Gastrocnemius medialis (tissue), 4 donors: ENCODE measurements around the gene VSIG2. TPM values are rescaled to one million over a fixed set of nuclear protein-coding genes. Genes with fewer than 3 reads are reported as not detected.

Experiments
- ATAC-seq, 2 donors: fragments of 150-250 bp; one replicate each; pipeline ENCODE4 v1.9.1; 2016
- DNase-seq, 2 donors: peaks; one replicate each; pipeline ENCODE4 v3.0.0-alpha.2; 2019
- H3K27ac ChIP-seq, 4 donors: fragments of 200-600 bp; sonication (generic); 1 replicate in 1 of 4; 2 replicates in 3 of 4; pipeline ENCODE4 v1.5.1; 2016 to 2018; ENCODE audit warnings: mild to moderate bottlenecking in 2 of 4, moderate library complexity in 1 of 4
- H3K27me3 ChIP-seq, 3 donors: fragments of 200-600 bp; sonication (generic) in 2 of 3; 1 replicate in 1 of 3; 2 replicates in 2 of 3; pipeline versions ENCODE4 v1.5.1 to v1.6.0; 2016 to 2019; ENCODE audit warnings: mild to moderate bottlenecking in 1 of 3, moderate library complexity in 1 of 3
- H3K36me3 ChIP-seq, 2 donors: fragments of 200-600 bp; sonication (generic) in 1 of 2; one replicate each; pipeline ENCODE4 v1.5.1; 2017 to 2018
- H3K4me1 ChIP-seq, 2 donors: fragments of 200-600 bp; sonication (generic) in 1 of 2; one replicate each; pipeline ENCODE4 v1.5.1; 2016 to 2017; ENCODE audit warnings: mild to moderate bottlenecking in 2 of 2
- H3K4me3 ChIP-seq, 4 donors: fragments of 200-600 bp; sonication (generic) in 3 of 4; 1 replicate in 1 of 4; 2 replicates in 3 of 4; pipeline ENCODE4 v1.5.1; 2016 to 2019; ENCODE audit warnings: mild to moderate bottlenecking in 2 of 4
- H3K9me3 ChIP-seq, 3 donors: fragments of 200-600 bp; sonication (generic) in 2 of 3; 1 replicate in 1 of 3; 2 replicates in 2 of 3; pipeline ENCODE4 v1.5.1; 2016 to 2019
- POLR2A ChIP-seq, 2 donors: fragments of 450-650 bp; IDR thresholded peaks; one replicate each; pipeline ENCODE4 v1.6.1; 2017; ENCODE audit warnings: antibody characterized with exemption in 2 of 2, mild to moderate bottlenecking in 2 of 2, moderate library complexity in 2 of 2
- in situ Hi-C, 4 donors: fragments of 200-750 bp; cut with MboI; loops; one replicate each; pipeline versions ENCODE4 v1.15.0 to v1.8.0; 2017; ENCODE audit warnings: low sequenced_read_pairs in 4 of 4
- intact Hi-C: fragments of 100-400 bp; cut with DNase I; formaldehyde crosslinking; loops from one replicate; pipeline ENCODE4 v1.15.1; 2023; ENCODE audit warnings: low total_unique reads
- total RNA-seq, 4 donors: library from RNA; depleted of rRNA; stranded (reverse); fragments of >200 nt; gene quantifications; one replicate each; pipeline versions ENCODE4 v1.1.0 to v1.2.3, GENCODE V29; 2016
- TF ChIP-seq, protein P1 (sequence below), 5 experiments: fragments of 450-650 bp in 3 of 5; fragments of 200-600 bp in 2 of 5; sonication (generic) in 2 of 5; IDR thresholded peaks in 4 of 5; conservative IDR thresholded peaks in 1 of 5; 1 replicate in 4 of 5; 2 replicates in 1 of 5; pipeline ENCODE4 v1.5.1; 2016 to 2019; ENCODE audit warnings: antibody characterized with exemption in 5 of 5, mild to moderate bottlenecking in 3 of 5, moderate library complexity in 3 of 5

The VSIG2 gene, protein sequence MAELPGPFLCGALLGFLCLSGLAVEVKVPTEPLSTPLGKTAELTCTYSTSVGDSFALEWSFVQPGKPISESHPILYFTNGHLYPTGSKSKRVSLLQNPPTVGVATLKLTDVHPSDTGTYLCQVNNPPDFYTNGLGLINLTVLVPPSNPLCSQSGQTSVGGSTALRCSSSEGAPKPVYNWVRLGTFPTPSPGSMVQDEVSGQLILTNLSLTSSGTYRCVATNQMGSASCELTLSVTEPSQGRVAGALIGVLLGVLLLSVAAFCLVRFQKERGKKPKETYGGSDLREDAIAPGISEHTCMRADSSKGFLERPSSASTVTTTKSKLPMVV
- total RNA-seq = under 1 TPM in 2 of 4 donors, not detected in 2; 0.29 to 0.46 TPM

DNA sequence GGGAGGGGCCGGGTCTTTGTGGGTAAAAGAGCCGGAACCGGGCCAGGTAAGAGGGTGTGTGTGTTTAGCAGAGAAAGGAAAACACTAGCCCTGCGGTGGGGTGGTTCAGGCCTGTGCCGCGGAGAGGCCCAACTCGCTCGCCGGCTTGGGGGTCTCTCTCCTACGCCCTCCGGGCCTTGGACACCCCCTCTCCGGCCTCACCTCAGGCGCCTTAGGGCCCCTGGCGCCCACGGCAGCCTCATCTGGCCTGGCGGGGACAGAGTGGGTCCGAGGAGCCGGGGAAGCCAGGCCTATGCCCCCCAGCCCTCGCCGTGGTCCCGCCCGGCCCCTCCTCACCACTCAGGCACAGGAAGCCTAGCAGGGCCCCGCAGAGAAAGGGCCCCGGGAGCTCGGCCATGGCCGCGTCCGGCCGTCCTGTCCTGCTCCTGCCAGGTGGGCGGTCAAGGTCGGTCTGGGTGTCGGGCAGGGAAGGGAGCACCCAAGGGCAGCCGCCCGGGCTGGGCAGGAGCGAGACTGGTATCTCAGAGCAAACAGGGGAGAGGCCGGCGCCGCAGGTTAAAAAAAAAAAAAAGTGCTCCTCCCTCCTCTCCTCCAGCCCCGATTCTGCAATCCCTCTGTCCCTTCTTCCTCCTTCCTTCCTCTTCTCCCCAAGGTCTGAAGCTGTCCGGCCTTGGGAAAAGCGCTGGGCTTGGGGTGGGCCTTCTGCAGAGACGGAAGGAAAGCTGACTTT lies at the start of gene VSIG2:
Gene VSIG2, minus strand, starts transcription at position 515 of the 730 bp plus-strand sequence. Its CDS starts 118 bp downstream, at position 397.
- ATAC-seq = no peak
- peaks cover 0 to 3% of the 10 kb centered on the region in 2 donors for H3K36me3 ChIP-seq

DNA sequence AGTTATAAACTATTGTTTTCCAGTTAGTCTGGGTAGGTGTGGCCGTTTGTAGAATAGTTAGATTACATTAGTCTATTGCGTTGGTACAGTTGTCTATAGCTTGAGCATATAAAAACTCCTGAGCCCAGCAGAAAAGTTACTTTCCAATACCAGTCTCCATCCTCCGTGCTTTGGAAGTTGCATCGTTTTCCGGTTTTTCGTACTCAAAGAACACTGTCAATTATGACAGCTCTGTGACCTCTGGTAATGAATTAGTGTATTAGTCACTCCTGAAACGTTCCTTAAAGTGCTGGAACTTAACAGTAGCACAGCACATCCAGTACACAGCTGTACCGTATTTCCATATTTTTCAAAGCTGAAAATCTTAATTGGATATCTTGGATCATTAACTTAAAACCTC lies 49.0 kb upstream of the VSIG2 start:
- in situ Hi-C loops = no loop called here
- Histone ChIP-seq H3K27ac (peak overlapping the region; percentile 87 to 99 (median 94)), H3K9me3 (no peaks in the 10 kb centered on the region), H3K27me3 (no peaks in the 10 kb centered on the region), H3K4me1 (peaks cover 26 to 28% of the 10 kb centered on the region in 2 donors), H3K4me3 (peak overlapping the region; percentile 58 to 91 (median 86)), H3K36me3 (peaks cover 0 to 9% of the 10 kb centered on the region in 2 donors)
- intact Hi-C loops = loop anchor here (2.0 to 5.0 kb wide), 4 partner anchors 36 to 179 kb away; partner anchors contain the start of genes CCDC15, ESAM and TBRG1
- ATAC-seq = peak; percentile 3 to 13
- DNase-seq = no peak
- TF ChIP-seq, protein P1, sequence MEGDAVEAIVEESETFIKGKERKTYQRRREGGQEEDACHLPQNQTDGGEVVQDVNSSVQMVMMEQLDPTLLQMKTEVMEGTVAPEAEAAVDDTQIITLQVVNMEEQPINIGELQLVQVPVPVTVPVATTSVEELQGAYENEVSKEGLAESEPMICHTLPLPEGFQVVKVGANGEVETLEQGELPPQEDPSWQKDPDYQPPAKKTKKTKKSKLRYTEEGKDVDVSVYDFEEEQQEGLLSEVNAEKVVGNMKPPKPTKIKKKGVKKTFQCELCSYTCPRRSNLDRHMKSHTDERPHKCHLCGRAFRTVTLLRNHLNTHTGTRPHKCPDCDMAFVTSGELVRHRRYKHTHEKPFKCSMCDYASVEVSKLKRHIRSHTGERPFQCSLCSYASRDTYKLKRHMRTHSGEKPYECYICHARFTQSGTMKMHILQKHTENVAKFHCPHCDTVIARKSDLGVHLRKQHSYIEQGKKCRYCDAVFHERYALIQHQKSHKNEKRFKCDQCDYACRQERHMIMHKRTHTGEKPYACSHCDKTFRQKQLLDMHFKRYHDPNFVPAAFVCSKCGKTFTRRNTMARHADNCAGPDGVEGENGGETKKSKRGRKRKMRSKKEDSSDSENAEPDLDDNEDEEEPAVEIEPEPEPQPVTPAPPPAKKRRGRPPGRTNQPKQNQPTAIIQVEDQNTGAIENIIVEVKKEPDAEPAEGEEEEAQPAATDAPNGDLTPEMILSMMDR (IDR thresholded peaks at IDR 0.05 in 4 of 5, conservative IDR thresholded peaks at IDR 0.05 in 1 of 5) = no peak
- TF ChIP-seq POLR2A (IDR thresholded peaks at IDR 0.05) = no peak

More for the DNA sequence above, at the start of gene VSIG2:
- no peaks in the 10 kb centered on the region for H3K4me1 ChIP-seq
- in situ Hi-C loops (no loop called here), intact Hi-C loops (no loop called here)
- no peak within 1 kb of the TSS for H3K27ac ChIP-seq
- H3K9me3 ChIP-seq = no peaks in the 10 kb centered on the region
- TF ChIP-seq POLR2A (IDR thresholded peaks at IDR 0.05) = no peak
- TF ChIP-seq, protein P1 (IDR thresholded peaks at IDR 0.05 in 4 of 5, conservative IDR thresholded peaks at IDR 0.05 in 1 of 5) = no peak
- peaks cover 21 to 50% (median 37%) of the 10 kb centered on the region in 3 donors for H3K27me3 ChIP-seq
- no peak for DNase-seq
- no peak within 1 kb of the TSS for H3K4me3 ChIP-seq

DNA sequence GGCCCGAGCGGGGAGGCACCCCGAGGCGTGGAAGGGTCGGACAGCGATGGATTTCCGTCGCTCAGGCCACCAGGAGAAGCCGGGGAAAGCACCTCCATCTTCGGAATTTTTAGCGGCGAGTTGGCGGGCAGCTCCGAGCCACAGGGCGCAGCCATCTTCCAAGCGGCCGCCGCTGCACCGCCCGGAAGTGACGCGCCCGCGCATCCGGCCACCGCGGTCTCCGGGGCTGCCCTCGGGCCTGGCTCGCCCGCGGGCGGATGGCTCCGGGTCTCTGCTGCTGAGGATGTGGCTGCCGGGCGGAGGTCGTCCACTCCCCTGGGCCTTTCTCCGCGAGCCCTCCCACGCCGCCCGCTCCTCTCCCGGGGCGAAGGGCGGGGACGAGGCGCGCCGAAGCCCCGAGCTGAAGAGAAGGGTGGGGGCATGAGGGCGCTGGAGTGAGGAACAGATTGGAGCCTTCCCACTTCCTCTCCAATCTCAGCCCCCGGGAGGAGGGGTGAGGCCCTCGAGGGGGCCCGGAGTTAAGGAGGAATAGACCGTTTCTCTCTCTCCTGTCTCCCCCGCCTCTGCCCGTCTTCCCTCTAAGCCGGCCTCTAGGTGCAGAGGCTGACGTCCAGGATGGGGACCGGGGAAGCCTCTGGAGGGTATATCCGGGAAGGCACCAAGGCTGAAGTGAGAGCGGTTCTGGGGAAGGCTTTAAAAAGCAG lies 48.3 kb upstream of the VSIG2 start, which contains the start of gene MSANTD2:
Gene MSANTD2, minus strand, starts transcription at position 181 of the 704 bp plus-strand sequence. Its CDS starts 26 bp downstream, at position 155.
- ATAC-seq (peak; percentile 94), DNase-seq (peak; percentile 55 to 60)
- H3K27me3 ChIP-seq = no peaks in the 10 kb centered on the region
- peak within 1 kb of the TSS; percentile 87 to 99 (median 94) for H3K27ac ChIP-seq
- TF ChIP-seq, protein P1 (IDR thresholded peaks at IDR 0.05 in 4 of 5, conservative IDR thresholded peaks at IDR 0.05 in 1 of 5) = no peak
- peak; percentile 76 to 79 for TF ChIP-seq POLR2A (IDR thresholded peaks at IDR 0.05)
- in situ Hi-C loops = no loop called here
- peak within 1 kb of the TSS; percentile 58 to 91 (median 86) for H3K4me3 ChIP-seq
- peaks cover 0 to 2% of the 10 kb centered on the region in 2 donors for H3K36me3 ChIP-seq
- intact Hi-C loops = loop anchor here (2.0 to 5.0 kb wide), 4 partner anchors 36 to 178 kb away; partner anchors contain the start of genes CCDC15, ESAM and TBRG1
- peaks cover 26 to 28% of the 10 kb centered on the region in 2 donors for H3K4me1 ChIP-seq
- no peaks in the 10 kb centered on the region for H3K9me3 ChIP-seq
